ENCODE results near the gene NME3.

The NME3 gene

DNA sequence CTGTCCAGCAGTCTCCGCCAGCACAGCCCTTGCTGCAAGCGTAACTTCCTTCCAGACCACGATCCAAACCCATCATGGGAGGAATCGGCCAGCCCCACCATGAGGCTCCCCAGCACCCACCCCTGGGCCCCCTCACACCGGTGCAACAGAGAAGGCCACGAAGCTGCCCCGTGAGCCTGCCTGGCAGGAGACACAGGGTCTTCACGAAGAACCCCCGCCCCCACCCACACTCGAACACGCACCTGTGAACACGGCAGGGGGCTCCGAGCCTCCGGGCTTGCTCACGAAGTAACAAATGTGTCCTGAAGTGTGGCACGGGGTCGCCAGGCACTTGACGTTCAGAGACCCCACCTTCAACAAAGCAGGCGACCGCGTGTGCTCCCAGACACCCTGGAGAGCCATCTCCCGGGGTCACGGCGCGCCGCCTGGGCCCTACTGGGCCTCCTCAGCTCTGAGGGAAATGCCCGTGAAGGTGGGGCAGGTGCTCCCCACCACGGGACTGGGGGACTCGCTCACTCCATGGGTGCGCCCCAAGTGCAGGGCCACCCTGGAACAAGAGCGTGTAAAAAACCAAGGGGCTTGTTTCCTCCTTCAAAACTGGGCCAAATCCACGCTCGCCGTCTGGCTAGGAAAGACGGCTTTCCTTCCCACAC is 47.7 kb upstream of the NME3 start:
- no peak overlapping the region for H3K4me3 ChIP-seq (ENCODE audit: severe bottlenecking)
- no peak for ATAC-seq (ENCODE audit: low read depth)
- no peaks in the 10 kb centered on the region for H3K9me3 ChIP-seq (ENCODE audit: severe bottlenecking)
- H3K27ac ChIP-seq (ENCODE audit: poor library complexity, severe bottlenecking): no peak overlapping the region
- H3K36me3 ChIP-seq (ENCODE audit: low read depth): peaks cover 30% of the 10 kb centered on the region
- DNase-seq (ENCODE audit: low spot score): peak; percentile 67
- no peaks in the 10 kb centered on the region for H3K27me3 ChIP-seq (ENCODE audit: insufficient read depth, poor library complexity, severe bottlenecking)
- TF ChIP-seq, protein P1, sequence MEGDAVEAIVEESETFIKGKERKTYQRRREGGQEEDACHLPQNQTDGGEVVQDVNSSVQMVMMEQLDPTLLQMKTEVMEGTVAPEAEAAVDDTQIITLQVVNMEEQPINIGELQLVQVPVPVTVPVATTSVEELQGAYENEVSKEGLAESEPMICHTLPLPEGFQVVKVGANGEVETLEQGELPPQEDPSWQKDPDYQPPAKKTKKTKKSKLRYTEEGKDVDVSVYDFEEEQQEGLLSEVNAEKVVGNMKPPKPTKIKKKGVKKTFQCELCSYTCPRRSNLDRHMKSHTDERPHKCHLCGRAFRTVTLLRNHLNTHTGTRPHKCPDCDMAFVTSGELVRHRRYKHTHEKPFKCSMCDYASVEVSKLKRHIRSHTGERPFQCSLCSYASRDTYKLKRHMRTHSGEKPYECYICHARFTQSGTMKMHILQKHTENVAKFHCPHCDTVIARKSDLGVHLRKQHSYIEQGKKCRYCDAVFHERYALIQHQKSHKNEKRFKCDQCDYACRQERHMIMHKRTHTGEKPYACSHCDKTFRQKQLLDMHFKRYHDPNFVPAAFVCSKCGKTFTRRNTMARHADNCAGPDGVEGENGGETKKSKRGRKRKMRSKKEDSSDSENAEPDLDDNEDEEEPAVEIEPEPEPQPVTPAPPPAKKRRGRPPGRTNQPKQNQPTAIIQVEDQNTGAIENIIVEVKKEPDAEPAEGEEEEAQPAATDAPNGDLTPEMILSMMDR (IDR thresholded peaks at IDR 0.05; ENCODE audit: poor library complexity, severe bottlenecking): no peak
- no peaks in the 10 kb centered on the region for H3K4me1 ChIP-seq (ENCODE audit: insufficient read depth, poor library complexity, severe bottlenecking)

DNA sequence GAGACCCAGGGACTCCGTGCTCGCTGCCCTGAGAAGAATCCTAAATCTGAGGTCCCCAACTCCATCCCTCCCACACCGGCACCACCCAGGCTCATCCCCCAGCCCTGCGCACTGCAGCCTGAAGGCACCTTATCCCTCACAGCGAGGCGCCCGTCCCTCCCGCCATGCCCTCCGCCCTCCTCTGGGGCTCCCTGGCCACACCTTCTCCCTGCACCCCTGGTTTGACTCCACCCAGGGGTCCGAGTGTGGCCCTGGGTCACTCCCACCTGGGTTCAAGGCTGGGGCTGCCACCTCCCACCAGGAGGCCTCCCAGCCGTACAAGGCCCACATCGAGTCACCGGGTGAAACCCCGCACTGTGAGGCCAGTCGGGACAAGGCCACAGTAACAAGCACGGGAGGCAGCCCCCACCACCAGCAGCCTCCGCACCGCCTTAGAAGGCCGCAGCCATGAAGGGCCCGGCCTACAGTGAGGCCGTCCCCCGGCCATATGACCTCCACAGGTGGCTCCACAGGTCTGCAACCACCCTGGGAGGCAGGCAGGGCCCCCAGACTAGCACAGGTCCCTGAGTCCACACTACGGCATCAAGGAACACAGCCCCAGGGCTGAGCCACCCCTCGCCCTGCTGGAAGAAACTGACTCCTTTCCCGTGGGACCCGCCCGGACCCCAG is 47.0 kb upstream of the NME3 start:
- no peak for ATAC-seq (ENCODE audit: low read depth)
- TF ChIP-seq, protein P1 (IDR thresholded peaks at IDR 0.05; ENCODE audit: poor library complexity, severe bottlenecking): no peak
- no peak overlapping the region for H3K27ac ChIP-seq (ENCODE audit: poor library complexity, severe bottlenecking)
- DNase-seq (ENCODE audit: low spot score): no peak
- H3K27me3 ChIP-seq (ENCODE audit: insufficient read depth, poor library complexity, severe bottlenecking): no peaks in the 10 kb centered on the region
- no peak overlapping the region for H3K4me3 ChIP-seq (ENCODE audit: severe bottlenecking)
- no peaks in the 10 kb centered on the region for H3K9me3 ChIP-seq (ENCODE audit: severe bottlenecking)
- no peaks in the 10 kb centered on the region for H3K4me1 ChIP-seq (ENCODE audit: insufficient read depth, poor library complexity, severe bottlenecking)
- H3K36me3 ChIP-seq (ENCODE audit: low read depth): peaks cover 33% of the 10 kb centered on the region

- peak; percentile 58 for DNase-seq (ENCODE audit: low spot score)
- H3K9me3 ChIP-seq (ENCODE audit: severe bottlenecking): no peaks in the 10 kb centered on the region
- TF ChIP-seq, protein P1 (IDR thresholded peaks at IDR 0.05; ENCODE audit: poor library complexity, severe bottlenecking): no peak
- no peaks in the 10 kb centered on the region for H3K27me3 ChIP-seq (ENCODE audit: insufficient read depth, poor library complexity, severe bottlenecking)
- peaks cover 33% of the 10 kb centered on the region for H3K36me3 ChIP-seq (ENCODE audit: low read depth)
- H3K4me1 ChIP-seq (ENCODE audit: insufficient read depth, poor library complexity, severe bottlenecking): no peaks in the 10 kb centered on the region
- no peak for ATAC-seq (ENCODE audit: low read depth)
- no peak overlapping the region for H3K4me3 ChIP-seq (ENCODE audit: severe bottlenecking)
- no peak overlapping the region for H3K27ac ChIP-seq (ENCODE audit: poor library complexity, severe bottlenecking)
These were observed 46.4 kb upstream of the NME3 start for GRCh38 chr16:1817716-1818115.

GRCh38 chr16:1817276-1817589 is 45.9 kb upstream of the NME3 start:
- Histone ChIP-seq H3K27me3 (ENCODE audit: insufficient read depth, poor library complexity, severe bottlenecking) (no peaks in the 10 kb centered on the region), H3K36me3 (ENCODE audit: low read depth) (peaks cover 29% of the 10 kb centered on the region), H3K4me3 (ENCODE audit: severe bottlenecking) (no peak overlapping the region), H3K9me3 (ENCODE audit: severe bottlenecking) (no peaks in the 10 kb centered on the region), H3K27ac (ENCODE audit: poor library complexity, severe bottlenecking) (no peak overlapping the region), H3K4me1 (ENCODE audit: insufficient read depth, poor library complexity, severe bottlenecking) (no peaks in the 10 kb centered on the region)
- DNase-seq (ENCODE audit: low spot score) (no peak), ATAC-seq (ENCODE audit: low read depth) (no peak)
- TF ChIP-seq, protein P1 (IDR thresholded peaks at IDR 0.05; ENCODE audit: poor library complexity, severe bottlenecking): no peak

Measured in RWPE2 (cell line).